GM19463 (cell line): ENCODE data around the gene SYCP2.
"Not testable (repeated sequence)": the region's sequence is repeated elsewhere in the genome, so short reads cannot be mapped to it uniquely, and the experiment has no call there.

Source experiments
- ATAC-seq: cut with Tn5 transposase; IDR thresholded peaks from one replicate; pipeline ENCODE4 v1.9.1; 2021; ENCODE audit warnings: mild to moderate bottlenecking, moderate library complexity; ENCODE audit not compliant: unreplicated experiment

SYCP2 gene

DNA sequence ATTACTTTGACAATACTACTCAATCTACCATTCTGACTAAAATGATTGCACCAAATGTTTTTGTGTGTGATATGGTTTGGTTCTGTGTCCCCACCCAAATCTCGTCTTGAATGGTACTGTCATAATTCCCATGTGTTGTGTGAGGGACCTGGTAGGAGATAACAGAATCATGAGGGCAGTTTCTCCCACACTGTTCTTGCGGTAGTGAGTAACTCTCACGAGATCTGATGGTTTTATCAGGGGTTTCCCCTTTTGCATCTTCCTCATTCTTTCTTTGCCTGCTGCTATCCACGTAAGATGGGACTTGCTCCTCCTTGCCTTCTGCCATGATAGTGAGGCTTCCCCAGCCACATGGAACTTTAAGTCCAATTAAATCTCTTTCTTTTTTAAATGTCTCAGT is 20.8 kb downstream of the SYCP2 start:
- no peak for ATAC-seq

DNA sequence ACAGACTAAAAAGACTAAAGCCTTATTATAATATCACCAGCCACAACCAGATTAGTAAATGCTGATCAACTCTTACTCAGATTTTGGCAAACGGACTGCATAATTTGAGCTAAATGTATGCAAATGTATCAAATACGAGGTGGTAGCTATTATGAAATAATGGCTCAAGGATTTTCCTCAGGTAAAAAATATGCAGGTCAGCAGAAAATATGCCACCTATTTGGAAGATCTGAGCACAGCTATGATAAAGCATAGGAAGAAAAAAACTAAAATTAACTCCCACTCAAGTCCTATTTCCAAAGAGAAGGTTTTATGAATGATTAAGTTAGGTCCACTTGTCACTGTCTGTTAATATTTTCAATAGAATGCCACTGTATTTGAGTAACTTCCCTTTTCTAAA is 22.4 kb downstream of the SYCP2 start:
- no peak for ATAC-seq

DNA sequence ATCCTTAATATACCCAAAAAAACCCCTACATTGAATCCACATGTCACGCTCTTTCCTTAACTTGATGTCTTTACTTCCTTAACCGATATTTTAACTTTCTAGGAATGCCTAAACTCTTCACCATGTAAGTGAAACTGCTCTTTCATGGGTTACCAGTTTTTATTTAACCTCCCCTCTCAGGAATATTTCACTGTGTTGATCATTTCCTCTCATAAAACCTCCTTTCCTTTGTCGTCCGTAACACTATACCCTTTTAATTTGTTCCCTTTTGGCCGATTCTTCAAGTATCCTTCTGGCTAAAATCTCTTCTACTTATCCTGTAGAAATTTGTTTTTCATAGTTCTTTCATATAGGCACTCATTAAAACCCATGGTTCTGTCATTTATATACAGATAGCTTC is 24.6 kb downstream of the SYCP2 start:
- ATAC-seq = no peak

DNA sequence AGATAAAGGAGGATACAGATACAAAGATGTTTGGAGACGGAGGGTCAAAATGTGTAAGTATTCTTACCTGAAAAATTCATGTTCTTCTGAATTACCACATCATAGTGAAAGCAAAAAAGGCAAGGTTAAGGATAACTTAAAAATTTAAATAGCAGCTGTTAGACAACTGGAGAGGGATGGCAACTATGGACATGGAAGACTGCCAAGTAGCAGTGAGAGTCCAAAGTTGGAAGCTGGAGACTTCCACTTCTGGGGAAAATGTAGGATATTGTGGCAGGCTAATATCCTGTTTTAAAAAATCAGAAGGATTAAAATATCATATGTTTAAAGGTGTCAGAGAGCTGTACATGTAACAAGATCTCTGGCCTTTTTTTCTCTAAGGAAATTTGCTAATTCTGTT is 29.8 kb downstream of the SYCP2 start:
- ATAC-seq = no peak

DNA sequence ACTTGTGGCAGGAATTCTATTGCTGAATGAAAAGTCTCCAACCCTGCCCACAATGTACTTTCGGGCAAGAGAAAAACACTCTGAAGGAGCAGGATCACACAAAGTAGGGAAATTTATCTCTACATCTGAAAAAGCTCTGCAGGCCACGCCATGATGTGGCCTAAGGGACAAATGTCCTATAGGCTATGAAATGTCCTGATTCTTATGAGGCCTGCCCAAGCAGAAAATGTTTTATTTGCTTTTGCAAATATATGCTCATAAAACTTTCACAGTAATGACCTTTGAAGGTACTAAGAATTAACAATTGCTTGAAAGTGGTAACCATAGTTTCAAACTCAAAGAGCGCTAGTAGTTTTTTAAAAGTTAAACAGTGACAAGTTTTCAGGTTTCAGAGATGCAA is 31.0 kb downstream of the SYCP2 start:
- no peak for ATAC-seq

DNA sequence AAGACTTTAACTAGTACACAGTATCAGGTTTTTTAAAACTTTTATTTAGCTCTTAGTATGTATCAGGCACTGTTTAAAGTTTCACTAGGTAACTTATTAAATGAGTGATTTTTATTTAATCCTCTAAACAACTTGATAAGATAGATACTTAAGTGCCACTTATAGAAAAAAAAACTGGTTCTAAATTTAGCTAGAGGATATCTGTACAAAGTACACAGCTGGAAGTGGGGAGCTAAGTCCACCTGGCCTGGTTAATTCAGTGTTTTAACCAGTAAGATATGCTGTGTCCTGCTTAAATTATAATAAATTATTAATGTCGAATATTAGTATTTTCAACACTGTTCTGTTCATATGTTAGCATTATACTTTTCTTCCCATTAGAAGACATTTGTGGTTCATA is 37.5 kb downstream of the SYCP2 start:
- no peak for ATAC-seq

DNA sequence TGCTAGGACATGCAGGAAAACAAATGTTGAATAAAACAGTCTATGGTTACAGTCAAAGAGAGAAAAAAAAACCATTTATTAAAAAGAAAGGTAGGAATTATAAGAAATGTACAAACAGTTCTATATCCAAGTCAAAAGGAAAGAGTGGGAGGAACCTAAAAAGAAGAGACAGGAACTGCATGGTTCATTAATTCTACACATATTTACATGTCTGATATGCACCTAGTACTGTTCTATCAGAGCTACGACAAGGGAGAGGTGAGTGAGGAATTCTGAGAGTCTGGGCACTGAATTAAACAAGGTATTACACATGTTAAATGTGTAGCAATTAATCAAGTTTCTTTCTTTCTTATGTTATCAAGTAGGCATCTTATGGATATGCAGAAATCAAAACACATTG is 41.9 kb downstream of the SYCP2 start:
- ATAC-seq = no peak

DNA sequence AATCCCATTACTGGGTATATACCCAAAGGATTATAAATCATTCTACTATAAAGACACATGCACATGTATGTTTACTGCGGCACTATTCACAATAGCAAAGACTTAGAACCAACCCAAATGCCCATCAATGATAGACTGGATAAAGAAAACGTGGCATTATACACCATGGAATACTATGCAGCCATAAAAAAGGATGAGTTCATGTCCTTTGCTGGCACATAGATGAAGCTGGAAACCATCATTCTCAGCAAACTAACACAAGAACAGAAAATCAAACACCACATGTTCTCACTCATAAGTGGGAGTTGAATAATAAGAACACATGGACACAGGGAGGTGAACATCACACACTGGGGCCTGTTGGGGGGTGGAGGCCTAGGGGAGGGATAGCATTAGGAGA is 43.4 kb downstream of the SYCP2 start:
- ATAC-seq = not testable (repeated sequence)

DNA sequence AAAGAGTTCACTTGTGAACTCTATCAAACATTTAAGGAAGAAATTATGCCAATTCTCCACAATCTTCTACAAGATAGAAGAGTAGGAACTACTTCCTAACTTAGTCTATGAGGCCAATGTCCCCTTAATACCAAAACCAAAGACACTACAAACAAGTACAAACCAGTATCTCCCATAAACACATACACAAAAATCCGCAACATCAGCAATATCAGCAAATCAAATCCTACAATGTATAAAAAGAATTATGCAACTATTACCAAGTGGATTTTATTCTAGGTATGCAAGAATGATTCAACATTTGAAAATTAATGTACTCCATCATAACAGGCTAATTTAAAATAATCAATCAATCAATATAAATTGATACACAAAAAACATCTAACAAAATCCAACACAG is 45.4 kb downstream of the SYCP2 start:
- no peak for ATAC-seq

DNA sequence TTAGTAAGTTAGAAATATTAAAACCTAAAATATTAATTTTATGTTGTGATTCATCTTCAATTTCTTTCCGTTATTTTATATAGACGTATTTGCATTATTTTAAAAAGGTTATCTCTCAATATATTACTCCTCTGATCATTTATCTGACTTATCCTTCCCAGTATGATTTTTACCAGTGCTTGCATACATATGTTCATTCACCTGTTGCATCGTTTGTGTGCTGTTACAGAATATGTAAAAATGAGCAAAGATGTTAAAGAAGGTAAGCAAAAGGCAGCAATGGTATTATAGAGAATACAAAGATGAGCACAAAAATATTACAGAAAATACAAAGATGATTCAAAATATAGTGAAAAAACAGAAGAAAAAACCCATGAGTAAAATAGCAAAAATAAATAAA is 48.9 kb downstream of the SYCP2 start:
- no peak for ATAC-seq

DNA sequence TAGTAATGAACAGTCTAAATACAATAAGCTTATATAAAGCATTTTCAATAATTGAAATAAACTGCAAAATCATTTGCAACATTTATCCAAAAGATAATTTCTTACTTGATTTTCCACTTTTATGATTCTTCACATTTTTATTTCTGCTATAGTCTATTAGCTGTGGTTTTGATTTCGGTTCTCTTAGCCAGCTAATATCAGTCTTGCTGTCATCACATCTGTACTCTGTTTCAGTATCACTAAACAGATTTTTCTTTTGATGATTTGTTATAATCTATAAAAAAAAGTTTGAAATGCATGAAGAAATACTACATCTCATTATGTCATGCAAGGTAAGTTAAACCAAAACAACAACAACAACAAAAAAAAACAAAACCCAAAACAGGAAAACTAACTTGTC is 53.2 kb downstream of the SYCP2 start:
- no peak for ATAC-seq

DNA sequence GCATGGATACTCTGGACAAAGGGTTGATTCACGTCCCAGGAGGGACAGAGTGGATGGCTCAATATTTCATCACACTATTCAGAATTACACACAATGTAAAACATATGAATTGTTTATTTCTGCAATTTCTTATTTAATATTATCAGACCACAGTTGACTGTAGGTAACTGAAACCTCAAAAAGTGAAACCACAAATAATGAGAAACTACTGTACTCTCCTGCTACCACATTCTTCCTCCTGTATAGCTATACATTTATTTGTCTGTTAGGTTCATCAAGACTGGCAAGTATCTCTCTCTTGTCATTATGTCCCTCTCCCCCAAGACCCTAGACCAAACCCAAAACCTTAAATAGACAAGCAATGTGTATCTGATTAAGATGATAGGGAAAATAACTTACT is 60.0 kb downstream of the SYCP2 start:
- ATAC-seq = no peak

DNA sequence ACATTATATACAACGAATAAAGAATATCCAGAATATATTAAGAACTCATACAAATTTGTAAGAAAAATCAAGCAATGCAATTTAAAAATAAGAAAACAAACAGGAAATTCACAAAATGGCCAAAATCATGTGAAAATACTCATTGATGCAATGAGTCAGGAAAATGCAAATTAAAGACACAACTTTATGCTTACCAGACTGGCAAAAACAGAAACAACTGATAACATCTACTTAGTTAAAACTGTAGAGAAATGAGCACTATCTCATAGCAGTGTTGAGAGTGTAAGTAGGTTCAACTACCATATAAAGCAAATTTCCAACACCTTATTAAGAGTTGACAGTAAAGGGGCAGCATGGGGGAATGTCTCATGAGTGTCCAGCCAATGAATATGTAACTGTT is 62.3 kb downstream of the SYCP2 start:
- ATAC-seq = no peak

DNA sequence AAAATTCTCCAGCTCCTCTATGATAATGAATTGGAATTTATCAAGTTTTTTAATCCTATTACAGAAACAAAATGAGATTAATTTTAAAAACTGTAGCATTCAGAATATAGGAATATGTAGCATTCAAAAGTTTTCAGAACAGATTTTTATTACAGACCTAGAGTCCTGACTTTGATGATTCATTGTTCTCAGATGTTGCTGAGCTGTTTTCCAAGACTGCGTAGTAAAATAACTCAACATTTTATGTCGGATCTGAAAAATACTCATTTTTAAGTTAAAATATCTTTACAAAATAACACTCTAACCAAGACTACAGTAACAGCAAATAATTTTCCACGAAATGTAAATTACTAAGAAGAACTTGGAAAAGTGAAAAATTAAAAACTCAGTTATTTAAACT is 67.1 kb downstream of the SYCP2 start:
- no peak for ATAC-seq

DNA sequence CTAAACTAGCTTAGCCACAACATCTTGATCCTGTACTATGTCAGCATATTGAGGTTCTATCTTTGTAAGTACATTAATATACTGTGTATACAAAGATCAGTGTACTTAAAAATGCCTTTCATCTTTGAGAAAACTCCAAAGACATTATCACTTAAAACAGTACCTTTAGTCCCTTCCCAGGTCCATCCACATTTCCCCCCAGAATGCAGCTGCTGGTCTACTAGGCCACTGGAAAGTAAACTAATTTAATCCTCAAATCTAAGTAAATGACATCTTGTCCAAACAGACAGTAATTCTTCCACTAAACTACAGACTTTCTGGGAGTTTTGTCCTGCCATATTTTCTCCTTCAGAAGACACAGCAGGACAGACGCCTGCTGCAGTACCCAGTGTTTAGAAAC is 68.7 kb downstream of the SYCP2 start:
- no peak for ATAC-seq

DNA sequence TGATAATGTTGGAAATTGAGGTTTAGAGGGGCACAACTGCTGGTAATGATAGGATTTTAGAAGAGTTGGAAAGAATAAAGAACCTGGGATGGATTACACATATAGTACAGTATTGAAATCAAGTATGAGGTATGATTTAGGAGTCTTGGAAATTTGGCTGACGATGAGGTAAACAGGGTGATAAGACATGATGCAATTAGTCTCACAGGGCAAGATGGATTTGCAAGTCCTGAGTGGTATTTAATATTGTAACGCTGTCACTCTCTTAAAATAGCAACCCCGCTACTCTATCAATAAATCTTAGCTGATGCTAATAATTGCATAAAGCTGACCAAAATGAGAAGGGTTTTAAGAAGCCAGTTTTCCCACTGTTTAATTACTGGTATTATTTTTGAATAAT is 70.4 kb downstream of the SYCP2 start:
- no peak for ATAC-seq

DNA sequence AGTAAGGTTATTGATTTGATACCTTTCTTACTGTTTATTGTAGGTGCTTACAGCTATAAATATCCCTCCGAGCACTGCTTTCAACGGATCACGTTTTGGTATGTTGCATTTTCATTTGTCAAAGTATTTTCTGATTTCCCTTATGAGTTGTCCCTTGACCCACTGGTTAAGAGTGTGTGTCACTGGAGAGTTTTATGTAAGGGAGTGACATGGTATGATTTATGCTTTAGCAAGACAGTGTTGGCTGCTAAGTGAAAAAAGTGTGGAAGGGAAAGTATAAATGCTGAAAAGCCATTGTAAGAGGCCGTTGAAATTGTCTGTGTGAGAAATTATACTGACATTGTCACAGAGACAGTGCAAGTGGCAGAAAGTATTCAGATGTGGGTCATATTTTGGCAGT is 72.0 kb downstream of the SYCP2 start:
- no peak for ATAC-seq

DNA sequence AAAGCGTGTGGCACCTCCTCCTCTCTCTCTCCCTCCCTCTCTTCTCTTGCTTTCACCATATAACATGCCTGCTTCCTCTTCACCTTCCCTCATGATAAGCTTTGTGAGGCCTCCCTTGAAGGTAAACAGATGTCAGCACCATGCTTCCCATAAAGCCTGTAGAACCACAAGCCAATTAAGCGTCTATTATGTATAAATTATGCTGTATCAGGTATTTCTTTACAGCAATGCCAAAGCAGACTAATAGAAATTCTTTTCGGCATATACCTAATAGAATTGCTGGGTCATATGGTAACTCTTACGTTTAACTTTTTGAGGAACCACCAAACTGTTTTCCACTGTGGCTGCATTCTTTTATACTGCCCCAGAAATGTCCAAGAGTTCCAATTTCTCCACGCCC is 75.0 kb downstream of the SYCP2 start:
- no peak for ATAC-seq

DNA sequence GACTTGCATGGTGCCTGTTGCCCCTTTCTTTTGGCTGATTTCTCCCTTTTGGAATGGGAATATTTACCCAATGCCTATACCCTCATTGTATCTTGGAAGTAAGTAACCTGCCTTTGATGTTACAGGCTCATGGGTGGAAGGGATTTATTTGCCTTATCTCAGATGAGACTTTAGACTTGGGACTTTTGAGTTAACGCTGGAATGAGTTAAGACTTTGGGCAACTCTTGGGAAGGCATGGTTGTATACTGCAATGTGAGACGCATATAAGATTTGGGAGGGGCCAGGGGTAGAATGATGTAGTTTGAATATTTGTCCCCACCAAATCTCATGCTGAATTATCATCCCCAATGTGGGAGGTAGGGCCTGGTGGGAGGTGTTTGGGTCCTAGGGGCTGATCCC is 75.5 kb downstream of the SYCP2 start:
- no peak for ATAC-seq

DNA sequence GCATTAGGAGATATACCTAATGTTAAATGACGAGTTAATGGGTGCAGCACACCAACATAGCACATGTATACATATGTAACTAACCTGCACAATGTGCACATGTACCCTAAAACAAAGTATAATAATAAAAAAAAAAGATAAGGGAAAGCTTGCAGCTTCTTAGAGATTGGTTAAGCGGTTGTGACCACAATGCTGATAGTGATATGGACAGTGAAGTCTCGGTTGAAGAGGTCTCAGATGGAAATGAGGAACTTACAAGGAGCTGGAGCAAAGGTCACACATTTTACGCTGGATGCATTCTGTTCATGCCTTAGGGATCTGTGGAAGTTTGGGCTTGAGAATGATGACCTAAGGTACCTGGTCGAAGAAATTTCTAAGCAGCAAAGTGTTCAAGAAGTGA is 76.5 kb downstream of the SYCP2 start:
- ATAC-seq = not testable (repeated sequence)

DNA sequence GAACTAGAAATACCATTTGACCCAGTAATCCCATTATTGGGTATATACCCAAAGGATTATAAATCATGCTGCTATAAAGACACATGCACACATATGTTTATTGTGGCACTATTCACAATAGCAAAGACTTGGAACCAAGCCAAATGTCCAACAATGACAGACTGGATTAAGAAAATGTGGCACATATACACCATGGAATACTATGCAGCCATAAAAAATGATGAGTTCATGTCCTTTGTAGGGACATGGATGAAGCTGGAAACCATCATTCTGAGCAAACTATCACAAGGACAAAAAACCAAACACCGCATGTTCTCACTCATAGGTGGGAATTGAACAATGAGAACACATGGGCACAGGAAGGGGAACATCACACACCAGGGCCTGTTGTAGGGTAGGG is 76.9 kb downstream of the SYCP2 start:
- not testable (repeated sequence) for ATAC-seq

DNA sequence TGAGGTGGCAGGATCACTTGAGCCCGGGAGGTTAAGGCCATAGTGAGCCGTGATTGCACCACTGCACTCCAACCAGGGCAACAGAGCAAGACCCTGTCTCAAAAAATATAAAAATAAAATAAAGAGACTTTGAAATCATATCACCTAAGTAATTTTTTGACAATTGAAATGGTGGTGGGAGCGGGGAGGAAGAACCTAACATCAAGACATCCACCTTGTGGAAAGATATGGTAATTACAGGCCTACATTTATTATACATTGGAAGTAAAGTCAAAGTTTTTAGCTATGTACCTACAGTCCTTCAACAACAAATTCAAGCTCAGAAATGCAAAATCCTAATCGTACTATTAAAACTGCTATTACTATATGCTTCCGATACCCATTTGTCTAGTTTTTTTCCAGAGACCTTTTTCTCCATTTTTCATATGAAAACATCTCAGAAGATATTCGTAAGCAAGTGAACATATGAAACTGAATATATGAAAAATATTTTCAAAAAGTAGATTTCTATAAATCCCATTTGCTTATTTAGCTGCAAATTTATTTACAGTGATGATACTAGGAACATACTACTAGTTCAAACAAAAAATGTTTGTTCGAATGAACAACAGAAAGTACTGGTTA is 83.3 kb downstream of the SYCP2 start:
- ATAC-seq = no peak

DNA sequence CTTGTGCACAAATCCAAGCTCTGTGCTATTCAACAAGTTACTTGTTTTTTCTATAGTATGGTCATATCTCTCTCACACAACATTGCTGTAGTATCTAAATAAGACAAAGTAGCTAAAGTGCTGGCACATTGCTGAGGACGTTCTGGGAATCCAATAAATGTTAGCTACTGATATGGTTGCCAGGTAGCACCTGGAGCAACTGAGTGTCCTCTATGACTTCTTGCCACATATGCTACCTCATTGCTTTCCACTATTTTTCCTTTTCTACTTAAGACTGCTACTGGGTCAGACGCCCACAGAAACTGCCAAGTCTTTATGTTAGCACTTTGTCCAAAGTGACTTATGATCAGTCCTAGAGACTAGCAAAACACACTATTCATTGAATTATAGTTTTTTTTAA is 85.3 kb downstream of the SYCP2 start:
- no peak for ATAC-seq

DNA sequence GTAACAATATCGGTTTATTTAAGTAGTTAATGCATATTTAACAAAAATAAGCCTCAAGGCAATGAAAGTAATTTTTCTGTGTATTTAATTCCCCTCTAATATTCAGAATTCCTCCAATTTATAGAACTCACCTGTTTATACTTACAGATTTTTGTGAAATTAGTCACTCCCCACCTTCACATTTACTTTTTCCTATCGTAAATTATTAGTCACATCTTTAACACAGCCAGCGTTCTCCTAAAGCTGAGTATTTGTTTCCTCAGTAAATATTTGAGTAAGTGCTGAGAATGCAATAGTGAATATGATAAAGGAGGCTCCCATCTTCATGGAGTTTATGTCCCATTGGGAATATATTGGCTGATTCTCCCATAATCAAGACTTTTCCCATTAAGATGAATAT is 88.0 kb downstream of the SYCP2 start:
- no peak for ATAC-seq
